Liver (tissue), 9 donors: ENCODE measurements around the gene KLHDC10. TPM values are rescaled to one million over a fixed set of nuclear protein-coding genes. Genes with fewer than 3 reads are reported as not detected.

Experiments
- DNase-seq: peaks from one replicate; pipeline ENCODE4 v3.0.0-alpha.2; 2017; ENCODE audit warnings: low spot score
- H3K27ac ChIP-seq, 2 donors: one replicate each; pipeline ENCODE4 v1.7.0; 2013; ENCODE audit warnings: inconsistent platforms in 2 of 2, low read length in 2 of 2, control low read depth in 1 of 2, low read depth in 1 of 2, mild to moderate bottlenecking in 1 of 2
- H3K27me3 ChIP-seq, 4 donors: one replicate each; pipeline versions ENCODE4 v1.6.1 to v1.7.0; 2013; ENCODE audit warnings: low read length in 3 of 4, inconsistent platforms in 1 of 4, mild to moderate bottlenecking in 1 of 4, moderate library complexity in 1 of 4; ENCODE audit not compliant: control insufficient read depth in 4 of 4, insufficient read depth in 4 of 4
- H3K36me3 ChIP-seq, 4 donors: one replicate each; pipeline versions ENCODE4 v1.6.1 to v1.7.0; 2013; ENCODE audit warnings: low read length in 3 of 4, mild to moderate bottlenecking in 3 of 4, low read depth in 1 of 4, moderate library complexity in 1 of 4; ENCODE audit not compliant: control insufficient read depth in 4 of 4, insufficient read depth in 3 of 4
- H3K4me1 ChIP-seq, 4 donors: one replicate each; pipeline versions ENCODE4 v1.6.1 to v1.7.0; 2013; ENCODE audit warnings: low read length in 3 of 4, mild to moderate bottlenecking in 3 of 4, moderate library complexity in 1 of 4; ENCODE audit not compliant: control insufficient read depth in 4 of 4, insufficient read depth in 4 of 4
- H3K4me3 ChIP-seq, 3 donors: one replicate each; pipeline versions ENCODE4 v1.6.1 to v1.7.0; 2013; ENCODE audit warnings: low read length in 3 of 3, control low read depth in 1 of 3, low read depth in 1 of 3, mild to moderate bottlenecking in 1 of 3
- H3K9ac ChIP-seq, 2 donors: one replicate each; pipeline ENCODE4 v1.7.0; 2013; ENCODE audit warnings: low read length in 2 of 2, mild to moderate bottlenecking in 2 of 2, moderate library complexity in 2 of 2, control low read depth in 1 of 2, low read depth in 1 of 2
- H3K9me3 ChIP-seq, 4 donors: one replicate each; pipeline versions ENCODE4 v1.6.1 to v1.7.0; 2013; ENCODE audit warnings: low read length in 3 of 4; ENCODE audit not compliant: control insufficient read depth in 4 of 4
- ATF3 ChIP-seq: IDR thresholded peaks from 2 replicates; pipeline ENCODE4 v1.6.1; 2016; ENCODE audit warnings: antibody characterized with exemption
- CTCF ChIP-seq: fragments of 150-350 bp; IDR thresholded peaks from 2 replicates; pipeline ENCODE4 v1.5.1; 2017; ENCODE audit warnings: improper control_type of control experiment, low read depth, low read length; ENCODE audit not compliant: missing input control
- EGR1 ChIP-seq, 2 donors: IDR thresholded peaks; 2 replicates each; pipeline ENCODE4 v1.6.1; 2016 to 2018; ENCODE audit warnings: antibody characterized with exemption in 2 of 2, low read depth in 2 of 2
- FOXA1 ChIP-seq: IDR thresholded peaks from 2 replicates; pipeline ENCODE4 v1.6.1; 2016; ENCODE audit warnings: antibody characterized with exemption
- FOXA2 ChIP-seq: IDR thresholded peaks from 2 replicates; pipeline ENCODE4 v1.6.1; 2016; ENCODE audit warnings: antibody characterized with exemption
- GABPA ChIP-seq, 2 donors: IDR thresholded peaks in 1 of 2; conservative IDR thresholded peaks in 1 of 2; 2 replicates each; pipeline ENCODE4 v1.6.1; 2016; ENCODE audit warnings: antibody characterized with exemption in 2 of 2, mild to moderate bottlenecking in 1 of 2, moderate library complexity in 1 of 2
- HNF4A ChIP-seq, 2 donors: conservative IDR thresholded peaks; 2 replicates each; pipeline ENCODE4 v1.6.1; 2016; ENCODE audit warnings: antibody characterized with exemption in 2 of 2, mild to moderate bottlenecking in 2 of 2
- HNF4G ChIP-seq: IDR thresholded peaks from 2 replicates; pipeline ENCODE4 v1.6.1; 2016; ENCODE audit warnings: antibody characterized with exemption
- JUND ChIP-seq, 2 donors: IDR thresholded peaks; 2 replicates each; pipeline ENCODE4 v1.6.1; 2016; ENCODE audit warnings: antibody characterized with exemption in 2 of 2
- MAX ChIP-seq: IDR thresholded peaks from 2 replicates; pipeline ENCODE4 v1.6.1; 2016; ENCODE audit warnings: antibody characterized with exemption
- NR2F2 ChIP-seq: IDR thresholded peaks from 2 replicates; pipeline ENCODE4 v1.6.1; 2016; ENCODE audit warnings: antibody characterized with exemption
- RAD21 ChIP-seq, 2 donors: IDR thresholded peaks; 2 replicates each; pipeline ENCODE4 v1.6.1; 2016; ENCODE audit warnings: antibody characterized with exemption in 2 of 2, mild to moderate bottlenecking in 2 of 2
- REST ChIP-seq: IDR thresholded peaks from 2 replicates; pipeline ENCODE4 v1.6.1; 2016; ENCODE audit warnings: antibody characterized with exemption, mild to moderate bottlenecking
- RXRA ChIP-seq, 2 donors: IDR thresholded peaks; 2 replicates each; pipeline ENCODE4 v1.6.1; 2017 to 2018; ENCODE audit warnings: antibody characterized with exemption in 2 of 2, mild to moderate bottlenecking in 1 of 2
- SP1 ChIP-seq: IDR thresholded peaks from 2 replicates; pipeline ENCODE4 v1.6.1; 2018; ENCODE audit warnings: antibody characterized with exemption, mild to moderate bottlenecking
- TAF1 ChIP-seq: conservative IDR thresholded peaks from 2 replicates; pipeline ENCODE4 v1.6.1; 2016; ENCODE audit warnings: antibody characterized with exemption, mild to moderate bottlenecking
- YY1 ChIP-seq: IDR thresholded peaks from 2 replicates; pipeline ENCODE4 v1.6.1; 2016; ENCODE audit warnings: antibody characterized with exemption, mild to moderate bottlenecking
- ZBTB33 ChIP-seq: IDR thresholded peaks from 2 replicates; pipeline ENCODE4 v1.6.1; 2016; ENCODE audit warnings: antibody characterized with exemption
- WGBS: extraction: QIAGEN DNeasy Blood & Tissue Kit; methylation state at CpG from one replicate; pipeline ENCODE4 v1.1.7; 2013; 5-methylcytosine and 5-hydroxymethylcytosine counted together
- polyA plus RNA-seq, 2 donors: library from polyadenylated mRNA; stranded (reverse) in 1 of 2; unstranded in 1 of 2; fragments of 200-250 nt in 1 of 2; fragments of >200 nt in 1 of 2; fragmentation: Nextera tagmentation in 1 of 2; extraction: Ambion mirVana in 1 of 2; gene quantifications; one replicate each; pipeline versions ENCODE4 v1.2.1 to v1.2.3, GENCODE V29; 2013 to 2015
- total RNA-seq, 2 donors: library from RNA; depleted of rRNA; stranded (reverse); fragments of >200 nt; gene quantifications; one replicate each; pipeline ENCODE4 v1.2.3, GENCODE V29; 2014
- donor health status: healthy.
- donor health status: healthy.
- donor health status: healthy.
- donor health status: healthy.
- donor health status: healthy.

KLHDC10 gene
- total and polyA plus RNA-seq, 4 donors, result 10.8 to 31.2 (median 17.4) TPM

- no peak for DNase-seq
- no peaks in the 10 kb centered on the region for H3K27me3 ChIP-seq
- TF ChIP-seq CTCF, result no peak
- no peak for TF ChIP-seq YY1
- no peak for TF ChIP-seq HNF4A (conservative IDR thresholded peaks at IDR 0.05)
- no peaks in the 10 kb centered on the region for H3K4me1 ChIP-seq
- 79% methylated on average over 29 of the region's 29 CpGs for WGBS
- no peak overlapping the region for H3K4me3 ChIP-seq
- H3K27ac ChIP-seq, result no peak overlapping the region
- H3K9ac ChIP-seq, result no peak overlapping the region
- H3K36me3 ChIP-seq, result no peaks in the 10 kb centered on the region
- peaks cover 0 to 3% (median 1%) of the 10 kb centered on the region in 4 donors for H3K9me3 ChIP-seq
These were observed 83.0 kb downstream of the KLHDC10 start for GRCh38 chr7:130153211-130153908.

- Histone ChIP-seq H3K27ac (no peak overlapping the region), H3K27me3 (no peaks in the 10 kb centered on the region), H3K9ac (no peak overlapping the region), H3K36me3 (no peaks in the 10 kb centered on the region), H3K9me3 (peaks cover 0 to 3% (median 1%) of the 10 kb centered on the region in 4 donors), H3K4me3 (no peak overlapping the region), H3K4me1 (no peaks in the 10 kb centered on the region)
- 62% methylated on average over 6 of the region's 6 CpGs for WGBS
- TF ChIP-seq TAF1 (no peak), NR2F2 (no peak), EGR1 (IDR thresholded peaks at IDR 0.05; ENCODE audit: low read depth in 2 of 2) (no peak), FOXA2 (no peak), ZBTB33 (no peak), JUND (IDR thresholded peaks at IDR 0.05) (no peak), CTCF (no peak), SP1 (no peak), FOXA1 (no peak), GABPA (IDR thresholded peaks at IDR 0.05 in 1 of 2, conservative IDR thresholded peaks at IDR 0.05 in 1 of 2) (no peak), RAD21 (IDR thresholded peaks at IDR 0.05) (no peak), REST (no peak), YY1 (no peak), HNF4G (no peak), RXRA (IDR thresholded peaks at IDR 0.05) (no peak), ATF3 (no peak), MAX (no peak), HNF4A (conservative IDR thresholded peaks at IDR 0.05) (no peak)
- no peak for DNase-seq
These were observed 83.8 kb downstream of the KLHDC10 start for GRCh38 chr7:130154131-130154500.
